PC-9 (cell line): ENCODE results near the gene CCDC180. TPM values are rescaled to one million over a fixed set of nuclear protein-coding genes. Genes with fewer than 3 reads are reported as not detected.

ENCODE experiments used
- BruUV-seq: library from RNA; stranded (reverse); fragments of 400-500 nt; replicated peaks from 2 replicates; lab custom pipeline; 2021; lab: Mats Ljungman, UMichigan
- CTCF ChIA-PET: fragments of 300-600 bp; sonication (Branson Sonifier 250); formaldehyde crosslinking; loops from one replicate; lab custom pipeline; 2022; ENCODE audit warnings: antibody characterized with exemption; lab: Charles Lee
- POLR2A ChIA-PET: fragments of 300-600 bp; sonication (Branson Sonifier 250); formaldehyde crosslinking; loops from one replicate; lab custom pipeline; 2022; ENCODE audit warnings: antibody characterized with exemption; ENCODE audit not compliant: unreplicated experiment; lab: Charles Lee
- DNase-seq, 2 experiments: peaks; one replicate each; pipeline versions ENCODE4 v3.0.0 to v3.0.0-alpha.2; 2015 to 2022; ENCODE audit warnings: mixed read lengths in 1 of 2
- H2AFZ ChIP-seq: fragments of 200-600 bp; sonication (generic); 2 replicates; pipeline ENCODE4 v1.8.1; 2017; ENCODE audit warnings: antibody characterized with exemption
- H3F3A ChIP-seq: fragments of 200-600 bp; sonication (generic); 2 replicates; pipeline ENCODE4 v1.8.1; 2017; ENCODE audit warnings: antibody characterized with exemption, mild to moderate bottlenecking, low read depth; ENCODE audit not compliant: insufficient read depth
- H3K27ac ChIP-seq: fragments of 200-600 bp; sonication (generic); 2 replicates; pipeline ENCODE4 v1.6.1; 2016; ENCODE audit warnings: mixed run types
- H3K27me3 ChIP-seq: fragments of 200-600 bp; sonication (generic); 2 replicates; pipeline ENCODE4 v1.6.1; 2016; ENCODE audit warnings: low read depth, mixed run types; ENCODE audit not compliant: insufficient read depth
- H3K36me3 ChIP-seq: fragments of 200-600 bp; sonication (generic); 2 replicates; pipeline ENCODE4 v1.6.1; 2016; ENCODE audit warnings: low read depth, mixed run types
- H3K4me1 ChIP-seq: fragments of 200-600 bp; sonication (generic); replicated peaks from 2 replicates; pipeline ENCODE4 v1.6.1; 2016; ENCODE audit warnings: mixed run types; ENCODE audit not compliant: insufficient read depth
- H3K4me2 ChIP-seq: fragments of 200-600 bp; sonication (generic); 2 replicates; pipeline ENCODE4 v1.6.1; 2017; ENCODE audit warnings: mixed run types
- H3K4me3 ChIP-seq: fragments of 200-600 bp; sonication (generic); 2 replicates; pipeline ENCODE4 v1.6.1; 2016; ENCODE audit warnings: mixed run types
- H3K79me2 ChIP-seq: fragments of 200-600 bp; sonication (generic); 2 replicates; pipeline ENCODE4 v1.6.1; 2017; ENCODE audit warnings: low read depth, mixed run types
- H3K9me2 ChIP-seq: fragments of 200-600 bp; sonication (generic); 2 replicates; pipeline ENCODE4 v1.8.1; 2017; ENCODE audit warnings: mild to moderate bottlenecking; ENCODE audit not compliant: insufficient read depth
- H3K9me3 ChIP-seq: fragments of 200-600 bp; sonication (generic); 2 replicates; pipeline ENCODE4 v1.8.1; 2016; ENCODE audit warnings: low read depth; ENCODE audit not compliant: insufficient read depth
- H4K20me1 ChIP-seq: fragments of 200-600 bp; sonication (generic); 2 replicates; pipeline ENCODE4 v1.8.1; 2017; ENCODE audit not compliant: insufficient read depth
- EZH2 ChIP-seq: fragments of 200-600 bp; sonication (generic); IDR thresholded peaks from 2 replicates; pipeline ENCODE4 v1.8.0; 2017; ENCODE audit warnings: antibody characterized with exemption, low read depth
- intact Hi-C: fragments of 100-400 bp; cut with micrococcal nuclease; formaldehyde crosslinking; loops from one replicate; pipeline ENCODE4 v1.10.0; 2022; ENCODE audit not compliant: unreplicated experiment
- total RNA-seq: library from RNA; stranded (reverse); gene quantifications from 2 replicates; pipeline ENCODE4 v1.2.3, GENCODE V29; 2021
- TF ChIP-seq, protein P1 (sequence below): fragments of 200-600 bp; sonication (generic); conservative IDR thresholded peaks from 2 replicates; pipeline ENCODE4 v1.6.1; 2017; ENCODE audit warnings: mixed run types, antibody characterized with exemption, mild to moderate bottlenecking, moderate library complexity

CCDC180 gene
- total RNA-seq, 1 experiment from 2014 or later: 2.3 TPM

DNA sequence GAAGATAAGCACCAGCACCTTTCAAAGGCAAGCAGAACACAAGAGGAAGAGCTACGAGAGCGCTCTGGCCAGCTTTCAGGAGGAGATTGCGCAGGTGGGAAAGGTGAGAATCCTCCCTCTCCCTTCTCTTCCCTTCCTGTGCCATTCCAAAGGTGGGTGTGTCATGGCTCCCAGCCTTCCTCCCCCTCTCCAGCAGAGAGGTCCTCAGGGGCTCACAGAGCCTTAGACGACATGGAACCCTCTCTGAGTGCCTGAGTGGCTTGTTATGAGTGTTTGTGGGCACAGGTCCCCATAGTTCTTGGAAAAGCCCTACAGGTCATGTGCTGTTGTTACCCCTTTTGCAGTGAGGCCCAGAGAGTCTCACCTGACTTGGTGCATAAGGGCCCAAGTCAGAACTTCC lies 5.8 kb downstream of the CCDC180 start:
- Histone ChIP-seq H3K36me3 (no peaks in the 10 kb centered on the region), H3K27me3 (no peaks in the 10 kb centered on the region), H3K79me2 (no peaks in the 10 kb centered on the region), H3K9me3 (no peaks in the 10 kb centered on the region), H3K4me1 (no peaks in the 10 kb centered on the region), H4K20me1 (no peaks in the 10 kb centered on the region), H3F3A (no peaks in the 10 kb centered on the region), H2AFZ (no peak overlapping the region), H3K9me2 (no peaks in the 10 kb centered on the region), H3K4me3 (no peak overlapping the region), H3K4me2 (no peak overlapping the region), H3K27ac (no peak overlapping the region)
- no TSS peak for BruUV-seq
- DNase-seq: no peak
- TF ChIP-seq, protein P1, sequence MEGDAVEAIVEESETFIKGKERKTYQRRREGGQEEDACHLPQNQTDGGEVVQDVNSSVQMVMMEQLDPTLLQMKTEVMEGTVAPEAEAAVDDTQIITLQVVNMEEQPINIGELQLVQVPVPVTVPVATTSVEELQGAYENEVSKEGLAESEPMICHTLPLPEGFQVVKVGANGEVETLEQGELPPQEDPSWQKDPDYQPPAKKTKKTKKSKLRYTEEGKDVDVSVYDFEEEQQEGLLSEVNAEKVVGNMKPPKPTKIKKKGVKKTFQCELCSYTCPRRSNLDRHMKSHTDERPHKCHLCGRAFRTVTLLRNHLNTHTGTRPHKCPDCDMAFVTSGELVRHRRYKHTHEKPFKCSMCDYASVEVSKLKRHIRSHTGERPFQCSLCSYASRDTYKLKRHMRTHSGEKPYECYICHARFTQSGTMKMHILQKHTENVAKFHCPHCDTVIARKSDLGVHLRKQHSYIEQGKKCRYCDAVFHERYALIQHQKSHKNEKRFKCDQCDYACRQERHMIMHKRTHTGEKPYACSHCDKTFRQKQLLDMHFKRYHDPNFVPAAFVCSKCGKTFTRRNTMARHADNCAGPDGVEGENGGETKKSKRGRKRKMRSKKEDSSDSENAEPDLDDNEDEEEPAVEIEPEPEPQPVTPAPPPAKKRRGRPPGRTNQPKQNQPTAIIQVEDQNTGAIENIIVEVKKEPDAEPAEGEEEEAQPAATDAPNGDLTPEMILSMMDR: no peak
- no peak for TF ChIP-seq EZH2
- intact Hi-C loops: no loop called here
- POLR2A ChIA-PET: no interaction called here
- CTCF ChIA-PET: no interaction called here

GRCh38 chr9:97313746-97314145 lies 6.3 kb downstream of the CCDC180 start:
- BruUV-seq: no TSS peak
- H3K4me1 ChIP-seq: no peaks in the 10 kb centered on the region
- no peaks in the 10 kb centered on the region for H3K79me2 ChIP-seq
- ChIA-PET CTCF (no interaction called here), POLR2A (no interaction called here)
- no peak overlapping the region for H3K27ac ChIP-seq
- no peaks in the 10 kb centered on the region for H4K20me1 ChIP-seq
- no peak for TF ChIP-seq EZH2
- TF ChIP-seq, protein P1: no peak
- H3K4me2 ChIP-seq: no peak overlapping the region
- no peak for DNase-seq
- H3K9me3 ChIP-seq: no peaks in the 10 kb centered on the region
- H3K9me2 ChIP-seq: no peaks in the 10 kb centered on the region
- H3F3A ChIP-seq: no peaks in the 10 kb centered on the region
- no peak overlapping the region for H2AFZ ChIP-seq
- H3K4me3 ChIP-seq: no peak overlapping the region
- intact Hi-C loops: no loop called here
- no peaks in the 10 kb centered on the region for H3K27me3 ChIP-seq
- H3K36me3 ChIP-seq: no peaks in the 10 kb centered on the region

DNA sequence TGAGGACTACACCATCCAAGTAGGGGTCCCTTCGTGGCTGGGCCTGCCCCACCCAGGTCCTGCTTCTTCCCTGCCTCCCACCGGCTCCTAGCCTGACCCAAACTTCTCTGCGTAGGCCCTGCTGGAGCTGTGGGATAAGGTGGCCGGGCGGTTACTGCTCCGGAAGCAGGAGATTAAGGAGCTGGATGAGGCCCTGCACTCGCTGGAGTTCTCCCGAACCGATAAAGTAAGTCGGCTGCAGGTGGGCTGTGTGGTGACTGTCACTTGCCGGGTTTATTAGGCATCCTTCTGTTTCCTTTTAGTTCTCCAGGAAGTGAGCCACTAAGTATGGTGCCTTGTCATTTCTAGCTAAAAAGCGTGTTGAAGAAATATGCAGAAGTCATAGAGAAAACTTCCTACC lies 7.0 kb downstream of the CCDC180 start:
- intact Hi-C loops: no loop called here
- Histone ChIP-seq H4K20me1 (no peaks in the 10 kb centered on the region), H3K4me1 (no peaks in the 10 kb centered on the region), H3K27ac (no peak overlapping the region), H3K36me3 (no peaks in the 10 kb centered on the region), H3K9me2 (no peaks in the 10 kb centered on the region), H3K4me3 (no peak overlapping the region), H3F3A (no peaks in the 10 kb centered on the region), H3K4me2 (no peak overlapping the region), H3K79me2 (no peaks in the 10 kb centered on the region), H2AFZ (no peak overlapping the region), H3K27me3 (no peaks in the 10 kb centered on the region), H3K9me3 (no peaks in the 10 kb centered on the region)
- CTCF ChIA-PET: interaction anchor here (0.6 kb wide), 1 partner anchor 19 kb away, joined by 10 read pairs; no protein-coding TSS in a partner anchor
- TF ChIP-seq, protein P1: no peak
- no peak for TF ChIP-seq EZH2
- POLR2A ChIA-PET: interaction anchor here (0.6 kb wide), 1 partner anchor 1520 kb away, joined by 4 read pairs; no protein-coding TSS in a partner anchor
- no peak for DNase-seq
- no TSS peak for BruUV-seq
